NAMALWA (cell line): Measurements from ENCODE around the gene ZFP62.
"Not testable (repeated sequence)": the region's sequence is repeated elsewhere in the genome, so short reads cannot be mapped to it uniquely, and the experiment has no call there.

Source experiments
- DNase-seq: peaks from one replicate; pipeline ENCODE4 v3.0.0-alpha.2; 2015; ENCODE audit warnings: low spot score

Gene ZFP62

DNA sequence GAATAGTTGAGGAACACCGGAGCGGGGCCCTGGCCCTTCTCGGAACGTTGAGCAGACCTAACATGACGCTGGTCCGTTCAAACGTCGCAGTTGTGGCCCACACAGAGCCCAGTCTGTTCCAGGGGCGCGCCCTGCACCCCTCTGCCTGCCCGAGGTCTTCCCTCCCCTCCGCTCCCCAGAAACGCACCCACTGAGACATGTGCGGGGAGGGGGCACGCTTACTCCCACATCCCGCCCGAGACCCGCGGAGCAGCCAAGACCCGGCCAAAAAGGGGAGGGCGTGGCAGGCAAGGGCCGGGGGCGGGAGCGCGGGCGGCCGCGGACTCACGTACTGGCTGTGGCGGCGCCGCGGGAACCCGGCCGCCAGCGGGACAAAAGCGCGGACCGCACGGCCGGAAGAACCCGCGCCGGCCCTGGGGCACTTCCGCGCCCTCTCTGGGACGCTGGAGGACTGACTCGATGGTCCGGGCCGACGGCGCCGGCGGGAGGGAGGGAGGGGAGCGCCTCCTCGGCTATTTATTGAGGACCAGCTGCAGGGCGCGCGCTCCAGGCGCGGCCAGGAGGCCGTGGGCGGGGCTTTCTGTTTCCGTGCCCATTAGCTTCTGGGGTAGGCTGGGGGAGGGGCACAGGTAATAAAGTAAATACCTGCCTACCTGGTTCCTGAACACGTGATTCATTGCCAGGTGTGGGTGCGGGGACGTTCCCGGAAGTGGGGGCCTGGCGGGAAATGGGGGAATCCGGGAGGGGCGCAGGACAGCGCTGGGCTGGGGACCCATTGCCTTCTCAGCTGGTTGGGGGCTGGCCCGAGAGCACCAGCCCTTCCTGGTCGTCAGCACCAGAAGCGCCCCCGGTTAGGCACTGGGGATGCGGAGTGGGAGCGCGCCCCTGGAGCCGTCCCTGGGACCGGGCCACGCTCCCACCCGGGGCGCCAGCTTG lies at the start of gene ZFP62:
ZFP62 (minus strand) TSS at position 390 of the 936 bp plus-strand sequence; CDS start at position 333, 57 bp downstream.
- peak; percentile 95 for DNase-seq

GRCh38 chr5:180910735-180911134 lies 49.7 kb upstream of the ZFP62 start:
- DNase-seq = no peak

DNA sequence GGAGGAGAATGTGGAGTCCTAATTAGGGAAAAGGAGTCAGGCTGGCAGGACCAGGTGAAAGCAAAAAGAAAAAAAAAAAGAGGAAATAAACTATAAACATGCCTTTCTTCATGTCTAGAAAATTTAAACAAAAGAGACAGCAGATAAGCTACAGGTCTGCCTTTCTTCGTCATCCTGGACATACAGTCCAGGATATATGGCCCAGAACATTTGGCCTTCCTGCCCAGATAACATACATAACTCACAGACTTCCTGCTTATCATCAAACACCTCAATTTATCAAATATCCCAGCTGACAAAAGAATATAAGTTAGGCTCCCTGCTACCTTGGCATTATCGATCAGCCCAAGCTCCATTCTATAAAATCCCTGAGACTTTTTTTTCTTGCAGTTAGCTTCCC lies 49.1 kb upstream of the ZFP62 start:
- no peak for DNase-seq

DNA sequence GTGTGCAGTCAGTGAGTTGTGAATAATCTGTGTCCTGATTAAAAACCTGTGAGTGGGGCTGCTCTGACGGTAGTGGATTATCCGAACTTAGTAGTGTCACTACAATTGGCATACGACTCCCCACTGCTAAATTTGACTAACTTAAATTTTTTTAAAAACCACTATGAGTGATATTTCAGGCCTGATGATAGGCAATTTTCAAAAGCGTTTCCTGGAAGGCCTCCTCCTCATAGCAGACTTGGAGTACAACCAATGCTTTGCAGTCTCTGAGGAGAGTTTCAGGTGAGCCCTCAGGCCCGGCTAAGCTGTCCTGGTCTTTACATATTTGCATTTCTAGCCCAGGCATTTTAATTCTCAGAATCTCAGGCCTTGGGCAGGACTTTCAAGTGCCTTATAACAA lies 48.7 kb upstream of the ZFP62 start:
- no peak for DNase-seq

DNA sequence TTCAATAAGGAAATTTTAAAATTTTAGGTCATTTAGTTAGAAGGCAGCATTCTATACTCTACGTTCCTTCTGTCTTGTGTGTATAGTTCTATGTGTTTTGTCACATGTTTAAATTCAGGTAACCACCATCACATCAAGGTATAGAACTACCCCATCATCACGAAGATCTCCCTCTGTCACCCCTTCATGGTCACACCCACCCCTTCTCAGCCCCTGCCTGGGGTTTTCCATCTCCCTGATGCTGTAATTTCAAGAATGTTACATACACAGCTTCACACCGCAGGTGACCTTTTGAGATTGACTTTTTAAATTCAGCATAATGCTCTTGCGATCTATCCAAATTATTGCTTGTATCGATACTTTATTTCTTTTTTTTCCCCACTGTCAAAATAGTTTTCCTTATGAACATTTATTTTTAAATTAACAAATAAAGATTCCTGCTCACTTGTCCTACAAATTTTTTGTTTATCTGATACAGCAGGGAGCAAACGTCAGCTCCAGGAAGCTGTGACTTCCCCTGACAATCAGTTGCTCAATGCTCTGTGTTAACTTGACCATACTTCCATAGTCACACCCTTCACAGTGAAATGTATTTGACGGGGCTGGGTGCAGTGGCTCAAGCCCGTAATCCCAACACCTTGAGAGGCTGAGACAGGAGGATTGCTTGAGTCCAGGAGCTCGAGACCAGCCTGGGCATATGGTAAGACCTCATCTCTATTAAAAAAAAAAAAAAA lies 48.1 kb upstream of the ZFP62 start:
- no peak for DNase-seq

DNA sequence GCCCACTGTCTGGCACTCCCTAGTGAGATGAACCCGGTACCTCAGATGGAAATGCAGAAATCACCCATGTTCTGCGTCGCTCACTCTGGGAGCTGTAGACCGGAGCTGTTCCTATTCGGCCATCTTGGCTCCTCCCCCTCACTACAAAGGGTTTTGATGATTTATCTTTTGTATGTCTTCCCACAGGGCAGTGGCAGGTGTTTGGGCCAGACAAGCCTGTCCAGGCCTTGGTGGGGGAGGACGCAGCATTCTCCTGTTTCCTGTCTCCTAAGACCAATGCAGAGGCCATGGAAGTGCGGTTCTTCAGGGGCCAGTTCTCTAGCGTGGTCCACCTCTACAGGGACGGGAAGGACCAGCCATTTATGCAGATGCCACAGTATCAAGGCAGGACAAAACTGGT lies 47.3 kb upstream of the ZFP62 start:
- no peak for DNase-seq

GRCh38 chr5:180901319-180902009 lies 40.4 kb upstream of the ZFP62 start:
- no peak for DNase-seq

- no peak for DNase-seq
Measured at GRCh38 chr5:180900178-180900577, 39.1 kb upstream of the ZFP62 start.

- no peak for DNase-seq
Measured at GRCh38 chr5:180898621-180899246, 37.7 kb upstream of the ZFP62 start, which contains the start of gene BTNL8. BTNL8 (plus strand) TSS chr5:180899159; CDS start chr5:180899311, 152 bp downstream.

DNA sequence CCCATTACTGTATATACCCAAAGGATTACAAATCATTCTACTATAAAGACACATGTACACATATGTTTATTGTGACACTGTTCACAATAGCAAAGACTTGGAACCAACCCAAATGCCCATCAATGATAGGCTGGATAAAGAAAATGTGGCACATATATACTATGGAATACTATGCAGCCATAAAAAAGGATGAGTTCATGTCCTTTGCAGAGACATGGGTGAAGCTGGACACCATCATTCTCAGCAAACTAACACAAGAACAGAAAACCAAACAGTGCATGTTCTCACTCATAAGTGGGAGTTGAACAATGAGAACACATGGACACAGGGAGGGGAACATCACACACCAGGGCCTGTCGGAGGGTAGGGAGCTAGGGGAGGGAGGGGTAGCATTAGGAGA lies 34.3 kb upstream of the ZFP62 start:
- not testable (repeated sequence) for DNase-seq

GRCh38 chr5:180889381-180889780 lies 28.3 kb upstream of the ZFP62 start:
- DNase-seq = no peak

DNA sequence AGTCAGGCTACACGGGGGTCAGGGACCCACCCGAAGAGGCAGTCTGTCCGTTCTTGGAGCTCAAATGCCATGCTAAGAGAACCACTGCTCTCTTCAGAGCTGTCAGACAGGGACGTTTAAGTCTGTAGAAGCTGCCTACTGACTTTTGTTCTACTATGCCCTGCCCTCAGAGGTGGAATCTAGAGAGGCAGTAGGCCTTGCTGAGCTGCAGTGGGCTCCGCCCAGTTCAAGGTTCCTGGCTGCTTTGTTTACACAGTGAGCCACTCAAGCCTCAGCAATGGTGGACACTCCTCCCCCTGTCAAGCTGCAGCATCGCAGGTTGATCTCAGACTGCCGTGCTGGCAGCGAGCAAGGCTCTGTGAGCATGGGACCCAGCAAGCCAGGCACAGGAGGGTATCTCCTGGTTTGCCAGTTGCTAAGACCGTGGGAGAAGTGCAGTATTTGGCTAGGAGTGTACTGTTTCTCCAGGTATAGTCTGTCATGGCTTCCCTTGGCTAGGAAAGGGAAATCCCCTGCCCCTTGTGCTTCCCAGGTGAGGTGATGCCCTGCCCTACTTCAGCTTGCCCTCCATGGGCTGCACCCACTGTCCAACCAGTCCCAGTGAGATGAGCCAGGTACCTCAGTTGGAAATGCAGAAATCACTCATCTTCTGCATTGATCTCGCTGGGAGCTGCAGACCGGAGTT lies 24.9 kb upstream of the ZFP62 start:
- not testable (repeated sequence) for DNase-seq

DNA sequence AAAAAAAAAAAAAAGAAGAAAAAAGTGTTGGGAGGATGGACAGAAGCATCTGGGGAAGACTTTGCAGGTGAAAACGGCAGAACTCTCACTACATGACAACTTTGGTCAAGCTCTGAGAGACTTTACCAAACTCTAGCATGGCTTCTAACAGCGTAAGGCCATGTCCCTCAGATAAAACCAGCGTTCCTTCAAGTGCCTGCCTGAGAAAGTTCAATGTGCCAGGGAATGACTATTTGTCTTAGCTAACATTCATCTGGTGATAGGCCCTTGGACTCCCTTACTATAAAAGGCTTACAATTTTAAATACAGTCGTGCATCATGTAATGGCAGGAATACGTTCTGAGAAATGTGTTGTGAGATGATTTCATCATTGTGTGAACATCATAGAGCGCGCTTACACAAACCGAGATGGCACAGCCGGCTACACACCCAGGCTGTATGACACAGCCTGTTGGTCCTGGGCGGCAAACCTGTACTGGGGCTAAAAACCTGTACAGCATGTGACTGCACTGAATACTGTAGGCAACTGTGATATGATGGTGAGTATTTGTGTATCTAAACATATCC lies 14.9 kb upstream of the ZFP62 start:
- no peak for DNase-seq

GRCh38 chr5:180874804-180875582 lies 13.9 kb upstream of the ZFP62 start:
- DNase-seq = no peak

- DNase-seq = peak; percentile 36
Measured at GRCh38 chr5:180873615-180874520, 12.8 kb upstream of the ZFP62 start.

DNA sequence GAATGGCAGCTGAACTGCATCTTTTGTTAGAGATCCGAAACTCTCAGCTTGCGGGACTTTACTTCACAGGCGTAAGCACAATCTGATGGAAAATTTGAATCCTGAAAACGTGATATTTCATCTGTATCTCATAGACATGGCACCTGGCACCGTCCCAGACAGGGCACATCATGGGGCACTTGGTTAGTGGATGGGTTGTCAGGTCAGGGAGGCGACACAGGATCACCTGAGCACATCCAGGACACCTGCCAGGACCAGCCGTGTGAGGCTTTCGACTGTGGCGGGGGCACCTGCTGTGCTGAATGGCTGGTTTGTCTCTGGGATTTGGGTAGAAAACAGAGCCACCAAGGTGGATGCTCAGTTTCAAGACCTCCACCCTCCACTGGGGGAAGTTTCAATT lies 11.3 kb upstream of the ZFP62 start:
- no peak for DNase-seq

DNA sequence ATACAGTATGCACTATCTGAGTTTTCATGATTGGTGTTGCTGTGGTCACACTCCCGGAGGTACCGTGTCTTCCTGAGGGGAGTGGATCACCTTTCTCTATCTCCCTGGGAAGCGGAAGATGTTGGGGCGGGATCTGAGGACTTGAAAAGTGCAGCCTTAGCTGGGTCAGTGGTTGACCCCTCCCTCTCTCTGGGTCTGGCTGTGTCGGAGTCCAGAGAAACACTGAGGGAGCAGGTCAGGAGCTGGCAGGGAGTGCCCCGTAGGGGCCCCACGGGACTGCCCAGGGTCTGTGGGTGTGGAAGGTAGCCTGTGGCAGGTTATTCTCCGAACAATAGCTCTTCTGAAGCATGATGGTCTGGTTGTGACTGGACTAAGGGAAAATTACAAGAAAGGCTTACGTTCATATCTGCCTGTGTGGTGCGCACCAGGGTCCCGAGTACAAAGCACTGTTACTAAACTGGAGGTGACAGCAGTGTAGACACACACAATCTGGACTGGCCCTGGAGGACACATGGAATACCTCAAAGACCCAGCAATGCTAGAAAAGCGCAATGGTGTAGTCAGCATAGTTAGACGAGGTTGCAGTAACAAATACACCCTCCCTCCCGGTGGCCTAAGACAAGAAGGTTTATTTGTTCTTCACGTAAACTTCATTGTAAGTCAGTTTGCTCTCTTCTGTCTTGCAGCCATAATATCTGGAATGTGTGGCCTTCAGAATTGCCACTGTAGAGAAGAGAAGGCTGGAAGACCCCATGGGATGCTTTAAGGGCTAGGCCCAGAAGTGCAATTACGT lies 9.4 kb upstream of the ZFP62 start:
- no peak for DNase-seq

DNA sequence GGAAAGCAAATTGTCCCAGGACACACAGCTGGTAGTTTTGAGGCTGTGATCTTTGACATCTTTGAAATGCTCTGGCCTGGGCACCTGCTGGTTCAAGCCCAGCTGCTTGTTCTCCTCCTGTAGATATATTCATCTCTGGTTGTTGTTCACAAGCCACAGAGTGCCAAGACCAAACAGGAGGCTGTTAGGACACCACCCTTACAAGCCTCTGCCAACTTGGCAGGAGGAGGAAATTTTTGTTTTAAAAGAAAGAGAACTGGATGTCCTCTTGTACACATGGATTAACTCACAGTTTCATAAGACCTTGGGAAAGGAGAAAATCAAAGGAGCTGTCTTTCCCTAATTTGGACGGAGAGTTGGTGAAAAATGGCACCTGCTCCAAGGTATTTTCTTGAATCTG lies 8.5 kb upstream of the ZFP62 start:
- DNase-seq = no peak
